ENCODE data around the gene CD72.
"Not testable (repeated sequence)": the region's sequence is repeated elsewhere in the genome, so short reads cannot be mapped to it uniquely, and the experiment has no call there.

The CD72 gene

DNA sequence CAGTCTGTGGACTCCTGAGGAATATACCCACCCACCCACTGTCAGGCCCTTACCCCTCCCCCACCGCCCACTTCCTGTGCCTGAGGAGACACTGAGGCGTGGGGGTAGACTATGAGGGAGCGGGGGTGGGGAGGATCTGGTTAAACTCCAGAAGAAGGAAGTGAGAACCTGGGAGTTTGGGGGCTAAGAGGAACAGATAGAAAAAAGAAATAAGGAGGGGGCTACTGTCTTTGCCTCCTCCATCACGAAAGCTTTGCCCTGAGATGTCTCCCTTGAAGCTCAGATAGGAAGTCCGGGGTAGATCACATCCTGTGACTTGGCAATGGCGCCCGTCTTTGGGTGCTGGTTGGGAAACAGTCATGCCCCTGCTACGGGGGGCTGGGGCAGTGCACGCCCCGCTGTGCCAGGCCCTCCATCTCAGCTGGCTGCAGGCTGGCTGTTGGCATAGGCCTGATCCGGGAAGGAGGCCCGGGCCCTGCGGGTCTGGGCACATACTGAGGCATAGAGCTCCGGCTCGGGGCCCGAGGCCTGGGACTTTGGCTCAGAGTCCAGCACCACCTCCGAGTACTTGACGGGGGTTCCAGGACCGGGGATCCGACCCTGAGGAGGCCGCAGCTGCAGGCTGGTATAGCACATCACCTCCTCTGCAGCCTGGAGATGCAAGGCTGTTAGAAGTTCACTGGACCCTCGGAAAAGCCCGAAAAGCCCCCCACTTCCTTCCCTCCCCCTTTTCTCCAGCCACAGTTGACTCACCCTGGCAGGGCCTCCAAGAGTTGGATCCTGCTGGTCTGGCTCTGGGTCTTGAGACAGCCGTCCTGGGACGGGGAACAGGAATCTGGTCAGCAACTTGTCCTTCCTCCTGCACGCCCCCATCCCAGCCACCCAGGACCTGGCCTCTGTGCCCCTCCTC, 31.5 kb upstream of the CD72 start:
- DNase-seq, result peak; percentile 2

DNA sequence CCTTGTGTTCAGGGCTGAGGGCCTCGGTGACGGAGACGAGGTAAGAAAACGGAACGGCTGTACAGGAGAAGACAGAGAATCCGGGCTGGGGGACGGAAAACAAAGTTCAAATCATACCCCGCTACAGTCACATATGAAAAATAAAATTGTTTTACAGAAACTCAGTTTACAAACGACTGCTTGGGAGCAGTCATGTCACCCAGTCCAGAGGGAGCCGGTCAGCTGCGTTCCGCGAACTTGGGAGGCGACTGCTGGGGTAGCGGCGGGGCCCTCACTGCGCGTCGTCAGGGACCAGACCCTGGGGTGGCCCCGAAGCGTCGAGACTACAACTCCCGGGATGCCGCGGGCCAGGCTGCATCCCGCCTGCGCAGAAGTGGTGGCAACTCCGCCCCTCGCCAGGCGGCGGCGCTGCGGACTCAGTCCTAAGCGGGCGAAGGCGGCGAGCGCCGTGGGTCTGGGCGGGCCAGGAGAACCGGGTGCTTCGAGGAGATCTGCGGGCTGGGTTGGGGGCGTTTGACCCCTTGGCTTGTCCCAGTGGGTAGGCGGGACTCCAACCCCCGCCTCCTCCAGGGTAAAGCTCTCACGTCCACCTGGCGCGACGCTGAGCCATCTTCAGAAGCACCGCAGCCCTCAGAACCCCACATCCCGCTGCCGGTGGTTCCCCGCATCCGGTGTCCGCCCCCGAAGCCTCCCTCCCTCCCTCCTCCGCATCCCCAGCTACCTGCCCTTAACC, 28.5 kb upstream of the CD72 start:
- peak; percentile 41 for DNase-seq

DNA sequence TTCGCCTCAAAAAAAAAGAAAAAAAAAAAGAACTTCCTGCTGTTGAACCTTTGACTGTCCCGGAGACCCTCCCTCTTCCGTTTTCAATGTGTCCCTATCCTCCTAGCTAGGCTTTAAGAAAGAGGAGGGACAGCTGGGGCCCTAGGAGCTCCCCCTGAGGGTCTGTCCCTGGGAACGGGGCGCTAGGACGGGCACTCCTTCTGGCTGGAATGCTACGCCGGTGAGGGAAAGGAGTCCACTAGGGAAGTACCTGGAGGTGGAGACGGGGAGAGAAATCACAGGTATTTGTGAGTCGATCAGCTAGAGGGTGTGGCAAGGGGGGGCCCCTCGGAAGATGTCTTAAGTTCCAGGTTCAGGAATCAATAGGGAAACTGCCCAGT, 27.9 kb upstream of the CD72 start:
- DNase-seq, result no peak

DNA sequence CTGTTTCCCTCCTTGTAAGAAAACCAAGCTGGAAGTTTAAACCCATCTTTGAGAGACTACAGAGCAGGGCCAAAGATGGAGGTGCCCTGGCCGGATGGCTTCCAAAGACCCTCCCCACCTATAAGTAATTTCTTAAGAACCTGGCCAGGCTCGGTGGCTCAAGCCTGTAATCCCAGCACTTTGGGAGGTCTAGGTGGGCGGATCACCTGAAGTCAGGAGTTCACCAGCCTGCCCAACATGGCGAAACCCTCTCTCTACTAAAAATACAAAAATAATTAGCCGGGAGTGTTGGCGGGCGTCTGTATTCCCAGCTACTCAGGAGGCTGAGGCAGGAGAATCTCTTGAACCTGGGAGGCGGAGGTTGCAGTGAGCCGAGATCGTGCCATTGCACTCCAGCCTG, 27.5 kb upstream of the CD72 start:
- DNase-seq, result not testable (repeated sequence)

DNA sequence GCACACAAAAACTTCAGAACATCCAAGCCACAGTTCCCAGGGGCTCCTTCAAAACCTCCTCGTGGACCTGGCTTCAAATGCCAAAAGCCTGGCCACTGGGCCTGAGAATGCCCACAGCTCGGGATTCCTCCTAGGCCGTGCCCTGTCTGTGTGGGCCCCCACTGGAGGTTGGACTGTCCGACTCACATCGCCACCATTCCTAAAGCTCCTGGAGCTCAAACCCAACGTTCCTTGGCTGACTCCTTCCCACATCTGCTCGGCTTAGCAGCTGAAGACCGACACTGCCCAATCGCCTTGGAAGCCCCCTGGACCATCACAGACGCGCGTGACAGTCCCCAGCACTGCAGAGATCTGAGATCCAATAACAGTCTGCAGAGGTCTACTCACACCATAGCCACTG, 24.8 kb upstream of the CD72 start:
- no peak for DNase-seq

DNA sequence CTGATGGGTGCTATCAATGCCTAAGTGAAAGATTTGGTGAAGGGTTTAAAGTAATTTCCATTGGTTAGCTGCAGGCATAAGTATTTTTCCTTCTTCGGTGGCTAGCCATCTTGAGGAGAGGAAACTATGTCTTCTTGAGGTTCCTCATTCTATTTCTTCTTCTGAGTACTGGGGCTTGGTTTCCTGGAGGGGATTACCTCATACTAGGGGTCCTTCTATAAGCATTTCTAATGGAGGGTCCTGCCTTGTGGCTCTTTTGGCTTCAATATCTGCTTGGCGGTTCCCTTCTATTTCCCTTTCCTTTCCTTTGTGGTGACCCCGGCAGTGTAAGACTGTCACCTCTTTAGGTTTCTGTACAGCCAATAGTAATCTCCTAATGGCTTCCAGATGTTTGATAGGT, 23.3 kb upstream of the CD72 start:
- DNase-seq, result not testable (repeated sequence)

DNA sequence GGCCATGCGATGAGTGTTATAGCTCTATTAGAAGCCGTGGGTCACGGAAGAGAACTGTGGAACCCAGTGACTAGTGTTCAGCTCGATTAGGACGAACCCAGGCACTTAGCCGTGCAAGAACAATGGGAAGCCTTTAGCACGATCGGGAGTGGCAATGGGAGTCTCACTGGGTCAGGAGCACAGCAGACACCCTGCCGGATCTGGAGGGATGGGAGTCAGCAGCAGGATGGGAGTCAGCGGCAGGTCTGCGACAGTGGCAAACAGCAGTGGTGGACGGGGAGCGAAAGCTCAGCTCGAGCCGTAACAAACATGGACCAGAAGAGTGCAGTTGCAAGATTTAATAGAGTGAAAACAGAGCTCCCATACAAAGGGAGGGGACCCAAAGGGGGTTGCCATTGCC, 22.2 kb upstream of the CD72 start:
- DNase-seq, result not testable (repeated sequence)

DNA sequence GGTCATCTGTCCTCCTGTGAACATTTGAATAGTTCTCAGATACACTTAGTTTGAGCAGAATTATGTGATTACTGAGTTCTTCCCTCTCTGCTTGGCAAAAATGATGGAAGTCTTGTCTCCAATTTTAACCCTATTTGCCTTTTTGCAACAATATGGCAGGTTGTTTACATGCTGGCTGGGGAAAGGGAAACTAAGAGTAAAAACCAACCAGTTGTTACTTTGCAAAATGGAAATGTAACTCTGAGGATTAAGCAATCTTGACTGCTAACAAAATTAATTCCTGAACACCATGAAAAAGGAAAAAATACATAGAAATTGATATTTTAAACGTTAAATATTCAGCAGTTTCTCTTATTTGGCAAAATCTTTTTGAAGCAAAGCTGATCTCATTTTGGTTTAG, 21.4 kb upstream of the CD72 start:
- DNase-seq, result no peak

DNA sequence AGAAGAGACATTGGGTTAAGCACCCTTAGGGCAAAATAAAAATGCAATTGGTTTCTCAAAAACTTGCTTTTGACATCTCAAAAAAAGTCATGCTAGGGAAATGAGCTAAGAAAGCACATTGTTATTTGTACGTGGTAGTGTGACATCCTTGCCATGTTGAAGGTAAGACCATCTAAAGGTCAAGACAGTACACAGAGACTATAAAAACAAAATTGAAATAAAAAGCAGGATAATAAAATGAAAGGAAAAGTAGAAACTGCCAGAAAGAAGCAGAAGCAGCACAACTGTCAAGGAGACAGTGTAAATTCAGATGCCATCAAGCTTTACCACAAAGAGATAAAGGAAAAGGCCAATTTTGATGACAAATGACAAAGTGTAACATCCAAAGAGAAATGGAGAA, 21.0 kb upstream of the CD72 start:
- DNase-seq, result not testable (repeated sequence)

DNA sequence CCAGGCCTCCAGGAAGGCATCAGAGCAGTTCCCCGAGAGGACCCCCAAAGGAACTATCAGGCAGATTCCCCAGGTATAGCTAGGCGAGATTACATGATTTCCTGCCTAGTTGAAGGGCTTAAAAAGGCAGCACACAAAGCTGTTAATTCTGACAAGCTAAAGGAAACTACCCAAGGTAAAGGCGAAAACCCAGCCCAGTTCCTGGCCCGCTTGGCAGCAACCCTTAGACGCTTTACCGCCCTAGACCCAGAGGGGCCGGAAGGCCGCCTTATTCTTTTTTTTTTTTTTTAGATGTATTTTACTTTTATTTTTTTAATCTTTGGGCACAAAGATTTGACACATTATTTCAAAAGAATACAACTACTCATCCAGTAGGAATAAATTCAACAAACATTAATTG, 20.5 kb upstream of the CD72 start:
- DNase-seq, result not testable (repeated sequence)

DNA sequence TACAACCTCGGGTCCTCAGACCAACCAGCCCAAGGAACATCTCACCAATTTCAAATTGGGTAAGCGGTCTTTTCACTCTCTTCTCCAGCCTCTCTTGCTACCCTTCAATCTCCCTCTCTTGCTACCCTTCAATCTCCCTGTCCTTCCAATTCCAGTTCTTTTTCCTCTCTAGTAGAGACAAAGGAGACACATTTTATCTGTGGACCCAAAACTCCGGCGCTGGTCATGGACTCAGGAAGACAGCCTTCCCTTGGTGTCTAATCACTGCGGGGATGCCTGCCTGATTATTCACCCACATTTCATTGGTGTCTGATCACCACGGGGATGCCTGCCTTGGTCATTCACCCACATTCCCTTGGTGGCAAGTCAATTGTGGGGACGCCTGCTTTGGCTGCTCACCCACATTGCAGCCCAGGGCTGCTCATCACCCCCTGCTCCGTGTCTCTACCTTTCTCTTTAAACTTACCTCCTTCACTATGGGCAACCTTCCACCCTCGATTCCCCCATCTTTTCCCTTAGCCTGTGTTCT, 19.3 kb upstream of the CD72 start:
- not testable (repeated sequence) for DNase-seq

DNA sequence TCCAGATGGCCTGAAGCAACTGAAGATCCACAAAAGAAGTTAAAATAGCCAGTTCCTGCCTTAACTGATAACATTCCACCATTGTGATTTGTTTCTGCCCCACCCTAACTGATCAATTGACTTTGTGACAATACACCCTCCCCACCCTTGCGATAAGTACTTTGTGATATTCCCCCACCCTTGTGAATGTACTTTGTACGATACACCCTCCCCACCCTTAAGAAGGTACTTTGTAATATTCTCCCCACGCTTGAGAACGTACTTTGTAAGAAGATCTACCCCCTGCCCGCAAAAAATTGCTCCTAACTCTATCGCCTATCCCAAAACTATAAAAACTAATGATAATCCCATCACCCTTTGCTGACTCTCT, 18.6 kb upstream of the CD72 start:
- DNase-seq, result not testable (repeated sequence)

DNA sequence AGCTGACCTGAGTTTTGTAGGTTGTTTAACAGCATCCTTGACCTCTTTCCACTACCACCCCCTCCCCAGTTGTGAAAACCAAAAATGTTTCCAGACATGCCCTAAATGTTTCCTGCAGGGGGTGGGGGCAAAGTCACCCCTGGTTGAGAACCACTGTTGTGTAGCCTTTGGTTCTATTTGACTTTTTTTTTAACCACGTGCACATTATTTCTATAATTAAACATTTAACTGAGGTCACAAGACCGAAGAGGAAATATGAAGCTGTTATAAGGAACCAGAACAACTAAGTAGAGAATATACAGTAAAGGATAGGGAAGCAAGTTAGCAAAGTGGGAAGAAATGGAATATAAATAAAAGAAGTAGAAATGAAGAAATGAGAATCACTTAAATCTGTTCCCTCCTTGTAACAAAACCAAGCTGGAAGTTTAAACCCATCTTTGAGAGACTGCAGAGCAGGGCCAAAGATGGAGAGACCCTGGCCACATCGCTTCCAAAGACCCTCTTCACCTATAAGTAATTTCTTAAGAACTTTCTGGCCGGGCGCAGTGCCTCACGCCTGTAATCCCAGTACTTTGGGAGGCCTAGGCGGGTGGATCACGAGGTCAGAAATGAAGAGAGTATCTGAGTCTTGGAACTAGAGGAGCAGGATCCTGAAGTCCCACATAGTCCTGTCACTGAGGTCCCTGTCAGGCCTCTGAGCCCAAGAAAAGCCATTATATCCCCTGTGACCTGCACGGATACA, 18.1 kb upstream of the CD72 start:
- no peak for DNase-seq

DNA sequence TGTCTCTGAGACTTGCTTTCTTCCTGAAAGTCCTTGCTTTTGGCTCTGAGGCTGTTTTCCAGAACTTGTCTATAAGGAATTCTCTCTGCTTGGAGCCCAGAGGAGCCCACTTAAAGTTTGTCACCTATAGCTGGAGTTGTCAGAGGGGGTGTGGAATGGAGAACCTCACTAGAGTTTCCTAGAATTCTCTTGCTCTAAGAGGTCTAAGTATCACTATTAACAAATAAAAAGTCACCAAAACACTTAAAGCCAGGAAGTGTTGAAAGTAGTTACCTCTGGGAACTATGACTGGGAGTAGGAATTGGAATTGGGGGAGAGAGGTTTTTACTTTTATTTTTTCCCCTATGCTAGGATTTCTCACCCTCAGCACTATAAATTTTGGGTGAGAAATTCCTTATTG, 17.5 kb upstream of the CD72 start:
- DNase-seq, result no peak

DNA sequence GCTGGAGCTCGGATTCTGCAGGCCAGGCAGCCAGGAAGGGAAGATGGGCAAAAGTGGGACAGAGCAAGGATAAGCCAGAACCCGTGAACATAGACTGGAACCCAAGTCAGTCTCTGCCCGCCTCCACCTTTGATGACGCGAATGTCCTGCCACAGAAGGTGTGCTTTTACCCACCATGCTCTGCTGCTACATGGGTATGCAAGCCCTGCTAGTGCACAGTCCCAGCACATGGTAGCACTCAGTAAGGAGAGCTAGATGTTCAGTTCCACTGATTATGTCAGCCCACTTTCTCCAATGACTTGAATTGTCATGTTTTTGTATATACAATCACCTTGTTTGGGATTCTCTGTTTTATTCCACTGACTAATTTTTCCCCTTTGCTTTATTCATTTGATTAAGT, 11.4 kb upstream of the CD72 start:
- no peak for DNase-seq

DNA sequence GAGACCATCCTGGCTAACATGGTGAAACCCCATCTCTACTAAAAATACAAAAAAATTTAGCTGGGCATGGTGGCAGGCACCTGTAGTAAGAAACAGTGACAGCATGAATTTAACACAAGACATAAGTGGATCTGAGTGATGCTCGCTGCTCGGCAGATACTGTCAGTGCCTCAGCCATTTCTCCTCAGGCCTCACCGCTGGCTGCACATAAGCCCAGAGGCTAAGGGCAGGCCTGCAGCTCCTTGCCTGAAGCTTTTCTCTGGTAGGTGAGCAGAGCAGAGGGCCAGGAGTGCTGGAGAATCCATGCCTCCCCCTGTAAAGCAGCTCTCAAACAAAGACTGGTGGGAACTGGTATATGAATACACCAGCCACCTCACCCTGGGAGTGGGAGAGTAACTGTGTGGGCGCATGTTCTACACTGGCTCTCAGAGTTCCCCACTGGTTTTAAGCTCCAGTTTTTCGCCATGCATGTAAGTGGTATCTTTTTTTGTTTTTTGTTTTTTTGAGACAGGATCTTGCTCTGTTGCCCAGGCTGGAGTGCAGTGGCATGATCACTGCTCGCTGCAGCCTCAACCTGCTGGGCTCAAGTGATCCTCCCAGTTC, 10.3 kb upstream of the CD72 start:
- DNase-seq, result no peak

DNA sequence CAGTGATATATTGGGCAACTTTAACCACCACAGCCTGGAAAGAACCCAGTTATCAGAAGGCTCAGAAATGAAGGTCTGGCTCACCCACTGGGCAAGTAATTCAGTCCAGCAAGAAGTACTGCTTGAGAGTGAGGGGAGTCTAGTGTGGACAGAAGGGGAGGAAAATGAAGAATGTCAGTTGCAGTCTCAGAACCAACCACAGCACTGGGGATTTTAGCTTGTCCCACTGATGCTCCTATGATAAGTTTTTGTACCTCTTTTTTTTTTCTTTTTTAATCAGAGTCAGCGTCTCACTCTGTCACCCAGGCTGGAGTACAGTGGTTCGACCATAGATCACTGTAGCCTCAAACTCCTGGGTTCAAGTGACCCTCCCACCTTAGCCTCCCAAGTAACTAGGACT, 9.4 kb upstream of the CD72 start:
- no peak for DNase-seq

DNA sequence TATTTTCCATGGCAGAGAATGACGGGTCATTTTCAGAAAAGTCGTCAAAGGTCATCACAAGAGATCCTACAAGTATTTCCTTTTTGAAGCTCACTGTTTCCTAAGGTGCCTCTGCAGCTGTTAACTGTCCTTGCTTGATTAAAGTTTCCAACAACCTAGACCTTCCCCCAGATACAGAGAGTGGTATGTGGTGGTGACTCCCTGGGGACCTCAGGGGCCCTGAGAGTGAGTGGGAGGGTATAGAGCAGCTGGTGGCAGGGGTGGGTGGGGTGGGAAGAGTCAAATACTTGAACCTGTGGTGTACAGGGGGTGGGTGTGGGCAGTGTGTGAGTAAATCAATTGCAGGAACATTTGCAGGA, 1.6 kb upstream of the CD72 start:
- DNase-seq, result no peak

DNA sequence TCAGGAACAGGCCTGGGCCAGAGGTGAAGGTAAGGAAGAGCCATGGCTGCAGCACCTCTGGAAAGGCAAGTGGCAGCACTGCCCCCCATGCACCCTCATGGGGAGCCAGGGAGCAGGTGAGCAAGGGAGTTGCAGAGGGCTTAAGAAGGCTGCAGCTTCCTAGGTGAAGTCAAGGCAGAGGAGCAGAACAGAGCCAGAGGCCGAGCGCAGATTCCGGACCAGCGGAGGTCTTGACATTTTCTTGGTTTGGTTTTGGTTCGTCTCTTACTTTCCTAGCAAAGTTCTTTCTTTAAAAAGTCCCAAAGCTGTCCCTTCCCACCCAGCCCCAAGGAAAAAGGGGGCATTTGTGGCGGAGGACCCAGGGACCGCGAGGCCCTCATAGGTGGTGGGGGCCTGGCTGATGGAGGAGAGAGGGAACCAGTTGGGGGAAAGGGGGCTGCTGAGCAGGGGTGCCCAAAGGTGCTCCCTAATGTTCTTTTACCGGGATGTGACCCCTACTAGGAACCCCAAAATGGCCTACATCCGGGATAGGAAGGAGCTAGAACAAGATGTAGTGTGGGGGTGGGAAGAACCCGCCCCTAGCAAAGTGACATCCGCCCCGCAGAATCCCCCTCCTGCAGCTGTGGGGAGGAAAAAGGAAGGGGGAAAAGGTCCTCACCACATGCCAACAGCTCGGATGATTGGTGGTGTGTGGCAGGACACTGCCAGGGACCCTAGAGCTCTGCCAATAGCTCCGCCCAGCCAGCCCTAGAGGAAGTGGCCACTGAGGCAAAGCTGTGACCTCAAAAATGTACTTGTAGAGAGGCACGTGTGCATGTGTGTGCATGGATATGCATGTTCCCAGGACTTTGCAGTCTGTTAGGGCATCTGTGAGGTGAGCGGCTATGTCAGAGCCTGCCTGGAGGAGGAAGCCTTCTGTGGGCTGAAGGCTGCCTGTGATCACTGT, 914 bp upstream of the CD72 start:
- DNase-seq, result no peak

DNA sequence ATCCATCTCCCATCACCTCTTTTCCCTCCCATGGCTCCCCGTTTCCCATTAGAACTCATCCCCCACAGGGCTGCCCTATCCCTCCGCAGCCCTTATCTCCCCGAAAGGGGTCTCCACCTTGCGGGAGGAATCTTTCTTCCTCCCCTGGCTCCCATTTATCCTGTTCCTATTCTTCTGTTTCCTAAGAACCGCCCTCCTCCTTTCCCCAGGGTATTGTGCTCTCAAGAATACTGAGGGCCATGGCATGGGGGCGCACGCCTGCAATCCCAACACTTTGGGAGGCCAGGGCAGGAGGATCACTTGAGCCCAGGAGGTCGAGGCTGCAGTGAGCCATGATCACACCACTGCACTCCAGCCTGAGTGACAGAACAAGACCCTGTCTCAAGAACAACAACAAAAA, 665 bp downstream of the CD72 start:
- no peak for DNase-seq

DNA sequence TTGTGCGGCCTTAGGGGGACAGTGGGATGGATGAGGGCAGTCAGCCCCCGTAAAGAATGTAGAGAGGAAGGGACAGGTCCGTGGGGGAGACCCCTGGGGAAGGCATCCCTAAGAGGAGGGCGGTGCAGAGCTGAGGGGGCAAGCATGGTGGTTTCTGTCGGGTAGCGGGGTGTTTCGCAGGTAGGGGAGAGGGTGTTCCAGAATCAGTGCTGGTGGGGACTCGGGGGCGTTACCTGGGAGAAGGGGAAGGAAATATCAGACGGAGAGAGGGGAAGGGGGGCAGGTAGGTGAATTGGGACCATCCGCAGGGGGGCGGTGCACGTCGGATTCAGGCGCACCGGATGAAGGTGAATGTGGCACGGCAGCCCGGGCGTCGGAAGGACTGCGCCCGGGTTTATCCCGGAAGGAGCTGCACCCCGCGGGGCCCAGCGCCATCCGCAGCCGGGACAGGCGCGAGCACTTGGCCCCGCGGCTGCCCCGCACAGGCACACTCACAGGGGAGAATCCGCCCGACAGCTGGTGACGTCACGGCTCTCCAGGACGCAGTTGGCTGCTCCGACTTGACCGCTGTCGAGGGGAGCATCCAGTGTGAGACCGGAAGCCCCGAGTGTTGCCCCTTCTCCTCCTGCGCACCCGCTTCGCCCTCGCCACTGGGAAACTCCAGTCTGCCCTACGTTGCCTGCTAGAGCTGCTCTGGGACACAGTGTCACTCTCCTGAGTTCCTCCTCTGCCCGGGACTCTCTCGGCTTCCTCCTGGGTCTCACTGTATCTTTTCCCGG, 1.3 kb downstream of the CD72 start:
- DNase-seq, result no peak

All from SIG-M5 (cell line).